GM21529 (cell line): ENCODE measurements around the gene VCPKMT.

Experiments
- ATAC-seq: cut with Tn5 transposase; IDR thresholded peaks from one replicate; pipeline ENCODE4 v1.9.1; 2021; ENCODE audit not compliant: unreplicated experiment

Gene VCPKMT

GRCh38 chr14:50116181-50116956 is at the start of gene VCPKMT:
TSS of gene VCPKMT (minus strand) at chr14:50116572. CDS start at chr14:50116552, 20 bp downstream.
- ATAC-seq, result peak; percentile 95

GRCh38 chr14:50156111-50156510 is 39.7 kb upstream of the VCPKMT start:
- ATAC-seq, result no peak

- ATAC-seq, result no peak
Observed at GRCh38 chr14:50148799-50149198, 32.4 kb upstream of the VCPKMT start.

- no peak for ATAC-seq
Observed at GRCh38 chr14:50139192-50139591, 22.8 kb upstream of the VCPKMT start.

- no peak for ATAC-seq
Observed at GRCh38 chr14:50127802-50128201, 11.4 kb upstream of the VCPKMT start.

GRCh38 chr14:50123062-50123461 is 6.7 kb upstream of the VCPKMT start:
- no peak for ATAC-seq

- ATAC-seq, result no peak
Observed at GRCh38 chr14:50122291-50122690, 5.9 kb upstream of the VCPKMT start.

GRCh38 chr14:50121486-50121885 is 5.1 kb upstream of the VCPKMT start:
- ATAC-seq, result no peak

- no peak for ATAC-seq
Observed at GRCh38 chr14:50117456-50117855, 1.1 kb upstream of the VCPKMT start.

GRCh38 chr14:50116966-50117365 is 594 bp upstream of the VCPKMT start:
- ATAC-seq, result no peak

- ATAC-seq, result no peak
Observed at GRCh38 chr14:50113381-50114035, 2.9 kb downstream of the VCPKMT start.

- ATAC-seq, result no peak
Observed at GRCh38 chr14:50110323-50111037, 5.9 kb downstream of the VCPKMT start.

GRCh38 chr14:50109342-50109741 is 7.0 kb downstream of the VCPKMT start:
- ATAC-seq, result no peak

GRCh38 chr14:50107850-50108249 is 8.5 kb downstream of the VCPKMT start:
- ATAC-seq, result no peak

GRCh38 chr14:50106178-50106577 is 10.2 kb downstream of the VCPKMT start:
- ATAC-seq, result no peak

- no peak for ATAC-seq
Observed at GRCh38 chr14:50103558-50103957, 12.8 kb downstream of the VCPKMT start.

GRCh38 chr14:50101417-50101816 is 15.0 kb downstream of the VCPKMT start:
- no peak for ATAC-seq

- ATAC-seq, result no peak
Observed at GRCh38 chr14:50100805-50101204, 15.6 kb downstream of the VCPKMT start.

GRCh38 chr14:50099335-50099734 is 17.0 kb downstream of the VCPKMT start:
- no peak for ATAC-seq

GRCh38 chr14:50095895-50096294 is 20.5 kb downstream of the VCPKMT start:
- no peak for ATAC-seq

- no peak for ATAC-seq
Observed at GRCh38 chr14:50094056-50094755, 22.2 kb downstream of the VCPKMT start.
